Nephron progenitor cell (in vitro differentiated cells): ENCODE data around the gene CD300A.

ENCODE experiments used
- DNase-seq: peaks from one replicate; pipeline ENCODE4 v3.0.0; 2021
- H3K27ac Mint-ChIP-seq: 2 replicates; pipeline ENCODE4 v1.8.0; 2021; ENCODE audit warnings: mild to moderate bottlenecking, moderate library complexity, mixed read lengths
- H3K27me3 Mint-ChIP-seq: 2 replicates; pipeline ENCODE4 v1.8.0; 2021; ENCODE audit warnings: mild to moderate bottlenecking, low read depth, mixed read lengths; ENCODE audit not compliant: poor library complexity
- H3K36me3 Mint-ChIP-seq: 2 replicates; pipeline ENCODE4 v1.8.0; 2021; ENCODE audit warnings: low read depth, mixed read lengths
- H3K4me1 Mint-ChIP-seq: 2 replicates; pipeline ENCODE4 v1.8.0; 2021; ENCODE audit warnings: mixed read lengths
- H3K4me3 Mint-ChIP-seq: 2 replicates; pipeline ENCODE4 v1.8.0; 2021; ENCODE audit warnings: mild to moderate bottlenecking, moderate library complexity, mixed read lengths
- H3K9me3 Mint-ChIP-seq: 2 replicates; pipeline ENCODE4 v1.8.0; 2021; ENCODE audit warnings: mild to moderate bottlenecking, moderate library complexity, mixed read lengths
- TF ChIP-seq, protein P1 (sequence below): fragments of 200-600 bp; sonication (generic); IDR thresholded peaks from 2 replicates; pipeline ENCODE4 v1.5.0; 2021; ENCODE audit warnings: antibody characterized with exemption

Gene CD300A

DNA sequence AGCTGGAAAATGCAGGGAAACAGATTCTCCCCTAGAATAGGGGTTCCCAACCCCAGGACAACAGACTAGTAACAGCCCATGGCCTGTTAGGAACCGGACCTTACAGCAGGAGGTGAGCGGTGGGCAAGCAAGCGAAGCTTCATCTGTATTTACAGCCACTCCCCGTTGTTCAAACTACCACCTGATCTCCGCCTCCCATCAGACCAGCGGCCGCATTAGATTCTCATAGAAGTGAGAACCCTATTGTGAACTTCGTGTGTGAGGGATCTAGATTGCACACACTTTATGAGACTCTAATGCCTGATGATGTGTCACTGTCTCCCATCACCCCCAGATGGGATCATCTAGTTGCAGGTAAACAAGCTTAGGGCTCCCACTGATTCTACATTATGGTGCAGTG lies 61.3 kb downstream of the CD300A start:
- Mint-ChIP-seq H3K9me3 (peaks cover 7% of the 10 kb centered on the region), H3K27me3 (peaks cover 49% of the 10 kb centered on the region), H3K4me3 (no peak overlapping the region), H3K4me1 (no peaks in the 10 kb centered on the region), H3K27ac (no peak overlapping the region), H3K36me3 (no peaks in the 10 kb centered on the region)
- DNase-seq: no peak
- TF ChIP-seq, protein P1, sequence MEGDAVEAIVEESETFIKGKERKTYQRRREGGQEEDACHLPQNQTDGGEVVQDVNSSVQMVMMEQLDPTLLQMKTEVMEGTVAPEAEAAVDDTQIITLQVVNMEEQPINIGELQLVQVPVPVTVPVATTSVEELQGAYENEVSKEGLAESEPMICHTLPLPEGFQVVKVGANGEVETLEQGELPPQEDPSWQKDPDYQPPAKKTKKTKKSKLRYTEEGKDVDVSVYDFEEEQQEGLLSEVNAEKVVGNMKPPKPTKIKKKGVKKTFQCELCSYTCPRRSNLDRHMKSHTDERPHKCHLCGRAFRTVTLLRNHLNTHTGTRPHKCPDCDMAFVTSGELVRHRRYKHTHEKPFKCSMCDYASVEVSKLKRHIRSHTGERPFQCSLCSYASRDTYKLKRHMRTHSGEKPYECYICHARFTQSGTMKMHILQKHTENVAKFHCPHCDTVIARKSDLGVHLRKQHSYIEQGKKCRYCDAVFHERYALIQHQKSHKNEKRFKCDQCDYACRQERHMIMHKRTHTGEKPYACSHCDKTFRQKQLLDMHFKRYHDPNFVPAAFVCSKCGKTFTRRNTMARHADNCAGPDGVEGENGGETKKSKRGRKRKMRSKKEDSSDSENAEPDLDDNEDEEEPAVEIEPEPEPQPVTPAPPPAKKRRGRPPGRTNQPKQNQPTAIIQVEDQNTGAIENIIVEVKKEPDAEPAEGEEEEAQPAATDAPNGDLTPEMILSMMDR: no peak

DNA sequence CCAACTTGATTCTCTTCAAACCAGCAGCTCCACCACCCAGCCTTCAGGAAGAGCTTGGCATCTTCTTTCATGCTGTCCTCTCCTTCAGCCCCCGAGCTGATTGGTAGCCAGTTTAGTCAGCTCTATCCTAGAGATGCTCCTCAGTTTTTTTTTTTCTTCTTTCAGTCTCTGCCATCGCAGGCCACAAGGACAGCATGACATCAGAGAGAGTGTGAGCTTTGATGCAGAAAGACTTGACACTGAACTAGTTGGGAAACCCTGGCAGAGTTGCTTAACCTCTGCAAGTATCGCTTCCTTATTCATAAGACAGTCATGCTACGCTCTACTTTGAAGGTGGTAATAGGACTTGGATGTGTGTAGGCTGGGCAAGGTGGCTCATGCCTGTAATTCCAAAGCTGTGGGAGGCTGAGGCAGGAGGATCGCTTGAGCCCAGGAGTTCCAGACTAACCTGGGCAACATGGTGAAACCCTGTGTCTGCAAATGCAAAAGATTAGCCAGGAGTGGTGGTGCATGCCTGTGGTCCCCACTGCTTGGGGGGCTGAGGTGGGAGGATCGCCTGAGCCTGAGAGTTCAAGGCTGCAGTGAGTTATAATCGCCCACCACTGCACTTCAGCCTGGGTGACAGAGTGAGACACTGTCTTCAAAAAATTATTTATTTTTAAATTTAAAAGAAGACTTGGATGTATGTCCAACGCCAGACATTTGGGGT lies 62.2 kb downstream of the CD300A start:
- TF ChIP-seq, protein P1: no peak
- H3K27ac Mint-ChIP-seq: no peak overlapping the region
- H3K4me3 Mint-ChIP-seq: no peak overlapping the region
- no peaks in the 10 kb centered on the region for H3K36me3 Mint-ChIP-seq
- peaks cover 46% of the 10 kb centered on the region for H3K27me3 Mint-ChIP-seq
- DNase-seq: no peak
- no peaks in the 10 kb centered on the region for H3K4me1 Mint-ChIP-seq
- peaks cover 5% of the 10 kb centered on the region for H3K9me3 Mint-ChIP-seq

DNA sequence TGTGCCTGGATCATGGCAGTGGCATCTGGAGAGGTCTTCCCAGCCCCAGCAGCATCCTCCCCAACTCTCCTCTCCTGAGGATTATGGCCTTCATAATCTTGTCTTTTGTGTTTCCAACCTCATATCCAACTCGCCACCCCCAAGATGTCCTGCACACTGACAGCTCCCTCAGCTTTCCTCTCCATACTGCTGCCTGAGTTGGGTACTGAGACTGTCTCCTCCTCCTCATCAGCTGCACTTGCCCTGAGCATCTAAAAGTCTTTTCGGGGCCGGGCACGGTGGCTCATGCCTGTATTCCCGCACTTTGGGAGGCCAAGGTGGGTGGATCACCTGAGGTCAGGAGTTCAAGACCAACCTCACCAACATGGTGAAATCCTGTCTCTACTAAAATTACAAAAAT lies 62.8 kb downstream of the CD300A start:
- Mint-ChIP-seq H3K27me3 (peaks cover 42% of the 10 kb centered on the region), H3K4me3 (no peak overlapping the region), H3K4me1 (no peaks in the 10 kb centered on the region), H3K36me3 (no peaks in the 10 kb centered on the region), H3K27ac (no peak overlapping the region), H3K9me3 (peaks cover 7% of the 10 kb centered on the region)
- TF ChIP-seq, protein P1: no peak
- DNase-seq: no peak

DNA sequence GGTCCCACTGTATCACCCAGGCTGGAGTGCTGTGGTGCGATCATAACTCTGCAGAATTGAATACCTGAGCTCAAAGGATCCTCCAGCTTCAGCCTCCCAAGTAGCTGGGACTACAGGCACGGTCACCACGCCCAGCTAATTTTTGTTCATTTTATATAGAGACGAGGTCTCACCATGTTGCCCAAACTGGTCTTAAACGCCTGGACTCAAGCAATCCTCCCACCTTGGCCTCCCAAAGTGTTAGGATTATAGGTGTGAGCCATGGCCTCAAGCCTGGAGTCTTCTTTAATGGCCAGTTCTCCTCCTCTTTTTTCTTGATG lies 64.4 kb downstream of the CD300A start:
- Mint-ChIP-seq H3K9me3 (peaks cover 16% of the 10 kb centered on the region), H3K27me3 (peaks cover 45% of the 10 kb centered on the region), H3K4me1 (no peaks in the 10 kb centered on the region), H3K36me3 (no peaks in the 10 kb centered on the region), H3K27ac (no peak overlapping the region), H3K4me3 (no peak overlapping the region)
- TF ChIP-seq, protein P1: no peak
- DNase-seq: no peak

GRCh38 chr17:74531231-74531761 lies 64.9 kb downstream of the CD300A start, which contains the start of gene CD300LB:
TSS of gene CD300LB (minus strand) at chr17:74531475. CDS start at chr17:74531350, 125 bp downstream.
- Mint-ChIP-seq H3K27me3 (peaks cover 45% of the 10 kb centered on the region), H3K9me3 (peaks cover 19% of the 10 kb centered on the region), H3K27ac (no peak within 1 kb of the TSS), H3K4me1 (no peaks in the 10 kb centered on the region), H3K36me3 (no peaks in the 10 kb centered on the region), H3K4me3 (no peak within 1 kb of the TSS)
- TF ChIP-seq, protein P1: no peak
- DNase-seq: no peak

- no peak for DNase-seq
- H3K36me3 Mint-ChIP-seq: no peaks in the 10 kb centered on the region
Observed at GRCh38 chr17:74532115-74532514, 65.7 kb downstream of the CD300A start.

More at GRCh38 chr17:74532115-74532514, 65.7 kb downstream of the CD300A start:
- peaks cover 48% of the 10 kb centered on the region for H3K27me3 Mint-ChIP-seq
- H3K9me3 Mint-ChIP-seq: peaks cover 19% of the 10 kb centered on the region
- H3K4me1 Mint-ChIP-seq: no peaks in the 10 kb centered on the region
- no peak overlapping the region for H3K4me3 Mint-ChIP-seq
- TF ChIP-seq, protein P1: no peak
- no peak overlapping the region for H3K27ac Mint-ChIP-seq
